K562 (cell line): Measurements from ENCODE around the gene SCG3. TPM values are rescaled to one million over a fixed set of nuclear protein-coding genes. Genes with fewer than 3 reads are reported as not detected.

Experiments
- ATF7 ChIP-seq: fragments of 450-650 bp; IDR thresholded peaks from 2 replicates; pipeline ENCODE4 v1.7.1; 2014; ENCODE audit warnings: mild to moderate bottlenecking, moderate library complexity
- CCNT2 ChIP-seq: IDR thresholded peaks from 2 replicates; pipeline ENCODE4 v1.6.1; 2011; ENCODE audit warnings: borderline replicate concordance, low read depth, mild to moderate bottlenecking, moderate library complexity, mixed read lengths, low read length; ENCODE audit not compliant: insufficient read length; ENCODE audit errors: extremely low read depth
- CREM ChIP-seq: IDR thresholded peaks from 2 replicates; pipeline ENCODE4 v1.6.1; 2014; ENCODE audit warnings: antibody characterized with exemption, low read depth
- E2F6 ChIP-seq, 2 experiments: IDR thresholded peaks; 2 replicates each; pipeline ENCODE4 v1.6.1; 2011; ENCODE audit warnings: borderline replicate concordance in 1 of 2, control low read depth in 1 of 2, low read depth in 1 of 2, low read length in 1 of 2, mild to moderate bottlenecking in 1 of 2, mixed read lengths in 1 of 2, moderate library complexity in 1 of 2; ENCODE audit not compliant: insufficient read depth in 1 of 2, insufficient read length in 1 of 2, poor library complexity in 1 of 2, severe bottlenecking in 1 of 2; ENCODE audit errors: extremely low read depth in 1 of 2
- GATA2 ChIP-seq: sonication (generic); formaldehyde crosslinking; IDR thresholded peaks from 2 replicates; pipeline ENCODE4 v1.4.0; 2020; ENCODE audit warnings: mild to moderate bottlenecking, missing genetic modification reagents
- HBP1 ChIP-seq: fragments of 450-650 bp; formaldehyde crosslinking; IDR thresholded peaks from 2 replicates; pipeline ENCODE4 v1.4.0; 2022; ENCODE audit warnings: missing genetic modification characterization
- HIVEP1 ChIP-seq: fragments of 250-450 bp; sonication (Bioruptor Pico); IDR thresholded peaks from 2 replicates; pipeline ENCODE4 v1.4.0; 2020; ENCODE audit warnings: mild to moderate bottlenecking
- HNRNPH1 ChIP-seq: fragments of 200-400 bp; formaldehyde crosslinking; optimal IDR thresholded peaks from 2 replicates; pipeline ENCODE3; 2017; ENCODE audit warnings: low read depth, mild to moderate bottlenecking, low read length, moderate library complexity
- ID3 ChIP-seq, 2 experiments: fragments of 250-450 bp in 1 of 2; fragments of 450-650 bp in 1 of 2; sonication (Bioruptor Pico) in 1 of 2; IDR thresholded peaks; 2 replicates each; pipeline versions ENCODE4 v1.6.1 to v1.8.0; 2016 to 2021; ENCODE audit warnings: mild to moderate bottlenecking in 2 of 2, moderate library complexity in 2 of 2, missing compliant biosample characterization in 1 of 2, missing genetic modification characterization in 1 of 2
- MYNN ChIP-seq, 2 experiments: sonication (generic); formaldehyde crosslinking in 1 of 2; IDR thresholded peaks; 2 replicates each; pipeline versions ENCODE4 v1.5.0 to v1.6.1; 2016 to 2020; ENCODE audit warnings: antibody characterized with exemption in 1 of 2, missing genetic modification reagents in 1 of 2
- NEUROD1 ChIP-seq: fragments of 150-350 bp; IDR thresholded peaks from 2 replicates; pipeline ENCODE4 v1.6.1; 2014; ENCODE audit warnings: borderline replicate concordance, low read length, low read depth; ENCODE audit not compliant: partially characterized antibody
- NFIC ChIP-seq: fragments of 450-650 bp; IDR thresholded peaks from 2 replicates; pipeline ENCODE4 v1.6.1; 2017; ENCODE audit warnings: mild to moderate bottlenecking, inconsistent platforms
- PHB2 ChIP-seq: fragments of 450-650 bp; IDR thresholded peaks from 2 replicates; pipeline ENCODE4 v1.6.1; 2017; ENCODE audit warnings: low read depth
- RAD21 ChIP-seq, 2 experiments: fragments of 250-450 bp in 1 of 2; fragments of 450-650 bp in 1 of 2; sonication (Bioruptor Pico) in 1 of 2; formaldehyde crosslinking in 1 of 2; IDR thresholded peaks in 1 of 2; conservative IDR thresholded peaks in 1 of 2; 2 replicates each; pipeline versions ENCODE4 v1.4.0 to v1.8.0; 2020 to 2022; ENCODE audit warnings: mild to moderate bottlenecking in 2 of 2, moderate library complexity in 1 of 2
- RCOR1 ChIP-seq, 2 experiments: IDR thresholded peaks; 2 replicates each; pipeline ENCODE4 v1.6.1; 2012; ENCODE audit warnings: low read depth in 2 of 2, low read length in 2 of 2, borderline replicate concordance in 1 of 2, improper control_type of control experiment in 1 of 2
- SRSF7 ChIP-seq: fragments of 200-400 bp; formaldehyde crosslinking; optimal IDR thresholded peaks from 2 replicates; pipeline ENCODE3; 2017; ENCODE audit warnings: mild to moderate bottlenecking, low read depth, low read length
- VEZF1 ChIP-seq: fragments of 200-800 bp; sonication (Bioruptor generic); IDR thresholded peaks from 2 replicates; pipeline ENCODE4 v1.6.1; 2017; ENCODE audit warnings: missing genetic modification characterization, missing compliant biosample characterization
- ZEB2 ChIP-seq: fragments of 450-650 bp; IDR thresholded peaks from 2 replicates; pipeline ENCODE4 v1.6.1; 2016
- ZNF23 ChIP-seq: fragments of 250-450 bp; sonication (Bioruptor Pico); IDR thresholded peaks from 2 replicates; pipeline ENCODE4 v1.4.0; 2020; ENCODE audit warnings: mild to moderate bottlenecking
- ZNF589 ChIP-seq: fragments of 200-800 bp; sonication (Bioruptor generic); IDR thresholded peaks from 2 replicates; pipeline ENCODE4 v1.6.1; 2016; ENCODE audit warnings: low read depth, missing genetic modification characterization, missing compliant biosample characterization
- ZNF830 ChIP-seq: fragments of 250-450 bp; sonication (Bioruptor Pico); IDR thresholded peaks from 2 replicates; pipeline ENCODE4 v1.5.0; 2021; ENCODE audit warnings: mild to moderate bottlenecking
- polyA plus RNA-seq, 8 experiments: library from polyadenylated mRNA; depleted of rRNA in 4 of 8; stranded (reverse) in 5 of 8; unstranded in 3 of 8; fragments of >200 nt; fragmentation: Nextera tagmentation in 2 of 8; fragmentation: Illumina TruSeq in 1 of 8; extraction: Ambion mirVana in 2 of 8; extraction: Trizol in 1 of 8; gene quantifications; 2 replicates each; pipeline versions ENCODE4 v1.2.1 to v1.2.3, GENCODE V29; 2011 to 2014; ENCODE audit warnings: inconsistent platforms in 1 of 8, missing spikeins in 1 of 8
- total RNA-seq, 7 experiments: library from RNA; depleted of rRNA in 6 of 7; stranded (reverse); fragments of >200 nt in 6 of 7; fragmentation: Illumina TruSeq in 2 of 7; extraction: Trizol in 2 of 7; gene quantifications; 2 replicates each; pipeline versions ENCODE4 v1.2.1 to v1.2.3, GENCODE V29; 2011 to 2021; ENCODE audit warnings: low replicate concordance in 1 of 7

SCG3 gene
- total and polyA plus RNA-seq, 9 of the 15 experiments (the other 6 are each of a cell fraction or from before 2014, with no cell fraction given): 13.0 to 43.8 (median 21.0) TPM

DNA sequence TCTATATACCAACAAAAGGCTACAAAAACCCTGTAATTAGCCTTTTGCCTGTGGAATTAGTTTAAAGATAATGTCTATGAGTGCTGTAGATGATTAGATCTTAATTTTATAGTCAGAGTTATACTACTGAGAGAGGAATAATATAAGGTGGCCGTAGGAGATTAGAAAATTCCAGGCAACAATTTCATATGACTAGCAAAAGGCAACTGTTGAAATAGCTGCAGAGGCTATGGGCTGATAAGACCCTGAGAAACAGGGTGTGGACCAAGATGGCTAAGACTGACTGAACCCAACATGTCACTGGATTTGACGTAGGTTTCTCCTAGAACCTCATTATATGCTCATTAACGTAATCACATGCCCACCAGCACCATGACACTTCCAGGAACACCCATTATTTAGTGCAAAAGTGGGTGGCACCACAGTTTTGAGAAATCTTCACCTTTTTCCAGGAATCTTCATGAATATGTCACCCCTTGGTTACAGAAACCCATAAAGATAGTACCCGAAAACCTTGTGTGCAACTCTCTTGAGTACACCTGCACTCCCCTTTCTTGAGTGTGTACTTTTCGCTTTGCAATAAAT, 29.1 kb upstream of the SCG3 start (continued):
- no peak for TF ChIP-seq E2F6 (IDR thresholded peaks at IDR 0.05; ENCODE audit: borderline replicate concordance in 1 of 2, extremely low read depth in 1 of 2, insufficient read depth in 1 of 2, insufficient read length in 1 of 2, low read depth in 1 of 2, low read length in 1 of 2, poor library complexity in 1 of 2, severe bottlenecking in 1 of 2)
- TF ChIP-seq MYNN (IDR thresholded peaks at IDR 0.05): peak; percentile 56
- no peak for TF ChIP-seq MYNN (CRISPR knock-in tag; IDR thresholded peaks at IDR 0.05)
- peak; percentile 22; the same call in 1 of the 2 replicates for TF ChIP-seq VEZF1 (CRISPR knock-in tag)
- no peak for TF ChIP-seq HBP1 (CRISPR knock-in tag)
- TF ChIP-seq RCOR1 (IDR thresholded peaks at IDR 0.05; ENCODE audit: borderline replicate concordance in 1 of 2, low read depth in 2 of 2, low read length in 2 of 2): peak in 1 of 2 experiments; percentile 92; a peak in 3 of 4 replicates
- no peak for TF ChIP-seq HIVEP1 (CRISPR knock-in tag)
- TF ChIP-seq ZNF830: no peak
- peak; percentile 77; the same call in 1 of the 2 replicates for TF ChIP-seq PHB2
- no peak for TF ChIP-seq ID3 (CRISPR knock-in tag; IDR thresholded peaks at IDR 0.05)
- peak; percentile 55; the same call in 1 of the 2 replicates for TF ChIP-seq ID3 (tag; IDR thresholded peaks at IDR 0.05)
- no peak for TF ChIP-seq ZNF23
- TF ChIP-seq HNRNPH1: no peak
- peak in 1 of 2 experiments; percentile 46; a peak in 2 of 4 replicates for TF ChIP-seq RAD21 (CRISPR knock-in tag; conservative IDR thresholded peaks at IDR 0.05 in 1 of 2, IDR thresholded peaks at IDR 0.05 in 1 of 2)
- TF ChIP-seq CREM: peak; percentile 82
- TF ChIP-seq CCNT2: peak; percentile 78
- peak; percentile 84; the same call in 1 of the 2 replicates for TF ChIP-seq ZNF589 (CRISPR knock-in tag)
- no peak for TF ChIP-seq SRSF7
- TF ChIP-seq GATA2 (CRISPR knock-in tag): peak; percentile 86
- peak; percentile 93 for TF ChIP-seq ATF7
- TF ChIP-seq ZEB2: peak; percentile 94
- peak; percentile 11 for TF ChIP-seq NEUROD1
- peak; percentile 76 for TF ChIP-seq NFIC
